ENCODE results near the gene LIPE. TPM values are rescaled to one million over a fixed set of nuclear protein-coding genes. Genes with fewer than 3 reads are reported as not detected.

Gene LIPE
- total RNA-seq, 4 donors from 2014 or later, result 491 to 3,641 (median 1,025) TPM

GRCh38 chr19:42407085-42407815 is 19.9 kb downstream of the LIPE start:
- ATAC-seq (ENCODE audit: low FRiP score) (no peak), DNase-seq (ENCODE audit: low spot score) (no peak)
- TF ChIP-seq CTCF (IDR thresholded peaks at IDR 0.05), result no peak

GRCh38 chr19:42406111-42406510 is 21.1 kb downstream of the LIPE start:
- ATAC-seq (ENCODE audit: low FRiP score) (no peak), DNase-seq (ENCODE audit: low spot score) (no peak)
- TF ChIP-seq CTCF (IDR thresholded peaks at IDR 0.05), result no peak

DNA sequence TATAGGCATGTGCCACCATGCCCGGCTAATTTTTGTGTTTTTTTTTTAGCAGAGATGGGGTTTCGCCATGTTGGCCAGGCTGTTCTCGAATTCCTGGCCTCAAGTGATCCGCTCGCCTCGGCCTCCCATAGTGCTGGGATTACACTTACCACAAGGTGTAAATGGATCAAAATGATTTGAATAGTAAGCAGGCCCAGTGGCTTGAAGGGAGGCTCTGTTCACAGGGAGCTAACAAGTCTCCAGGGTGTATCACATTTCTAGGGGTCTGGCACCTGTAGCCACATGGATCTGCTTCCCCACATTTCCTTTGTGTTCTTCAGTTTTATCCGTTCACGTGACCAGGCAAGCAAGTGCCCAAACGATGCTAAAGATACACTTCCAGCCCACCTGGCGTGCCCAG is 23.6 kb downstream of the LIPE start:
- no peak for ATAC-seq (ENCODE audit: low FRiP score)
- TF ChIP-seq CTCF (IDR thresholded peaks at IDR 0.05), result no peak
- no peak for DNase-seq (ENCODE audit: low spot score)

DNA sequence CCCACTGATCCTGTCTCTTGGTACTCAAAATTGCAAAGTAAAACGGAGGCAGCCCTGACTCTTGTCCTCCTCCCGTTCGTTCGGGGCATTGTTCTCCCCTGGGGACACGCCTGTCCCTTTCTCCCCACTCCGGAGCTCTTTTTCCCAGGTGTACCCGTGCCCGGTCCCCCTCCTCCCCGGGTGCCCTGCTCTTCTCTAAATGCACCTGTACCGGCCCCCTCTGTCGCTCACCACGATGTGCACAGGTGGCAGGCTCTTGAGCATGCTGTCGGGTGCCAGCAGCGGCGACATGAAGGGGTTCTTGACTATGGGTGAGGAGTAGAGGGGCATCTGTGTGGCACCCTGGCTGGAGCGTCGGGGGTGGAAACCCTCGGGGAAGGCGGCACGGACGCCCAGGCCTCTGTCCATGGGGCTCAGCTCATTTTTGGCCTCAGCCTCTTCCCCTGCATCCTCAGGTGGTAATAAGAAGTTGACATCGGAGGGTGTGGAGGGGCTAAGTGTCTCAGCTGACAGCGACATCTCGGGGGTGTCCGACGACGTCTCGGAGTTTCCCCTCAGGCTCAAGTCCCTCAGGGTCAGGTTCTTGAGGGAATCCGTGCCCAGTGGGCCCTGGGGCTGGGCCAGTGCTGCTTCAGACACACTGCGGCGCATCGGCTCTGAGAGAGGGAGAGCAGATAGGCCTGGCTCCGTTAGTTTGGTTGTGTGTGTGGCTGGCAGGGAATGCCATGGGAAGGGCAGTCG is 24.6 kb downstream of the LIPE start:
- ATAC-seq (ENCODE audit: low FRiP score) (no peak), DNase-seq (ENCODE audit: low spot score) (no peak)
- no peak for TF ChIP-seq CTCF (IDR thresholded peaks at IDR 0.05)

DNA sequence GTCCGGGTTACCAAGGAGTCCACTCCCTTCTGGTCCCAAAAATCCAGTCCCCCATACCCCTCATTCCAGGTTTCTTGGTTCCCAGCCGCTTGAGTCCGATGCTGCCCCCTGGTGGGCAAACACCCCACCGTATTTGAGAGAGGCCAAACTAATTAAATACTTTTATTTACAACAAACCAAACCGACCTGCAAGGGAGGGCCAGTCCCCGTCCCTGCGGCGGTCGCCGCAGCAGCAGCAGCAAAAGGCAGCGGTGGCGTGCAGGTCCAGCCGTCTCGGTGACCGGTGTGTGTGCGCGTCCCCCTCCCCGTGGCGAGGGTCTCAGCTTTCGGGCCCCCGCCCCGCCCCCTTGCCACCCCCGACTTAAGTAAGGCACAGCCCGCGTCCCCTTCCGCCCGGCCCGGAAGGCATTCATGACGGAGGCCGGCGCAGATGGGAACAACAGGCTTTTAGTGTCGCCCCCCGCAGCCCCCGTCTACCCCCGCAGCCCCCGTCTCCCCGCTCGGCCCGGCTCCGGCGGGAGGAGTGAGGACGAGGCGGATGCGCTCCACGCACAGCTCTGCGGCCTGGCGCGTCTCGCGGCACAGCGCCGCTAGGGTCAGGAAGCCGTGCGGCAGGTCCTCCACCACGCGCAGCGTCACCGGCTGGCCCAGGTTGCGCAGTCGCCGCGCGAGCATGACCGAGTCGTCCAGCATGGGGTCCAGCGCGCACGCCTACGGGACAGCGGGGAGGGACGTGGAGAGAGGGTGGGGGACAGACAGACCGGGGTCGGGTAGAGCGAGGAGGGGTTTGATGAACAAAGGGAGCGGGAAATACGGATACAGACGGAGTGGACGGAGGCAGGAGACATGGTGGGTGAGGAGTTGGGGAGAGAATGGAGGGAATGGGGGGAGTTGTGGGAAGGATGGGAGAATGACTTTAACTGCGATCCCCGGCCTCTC is 25.6 kb downstream of the LIPE start:
- peak; percentile 95 for DNase-seq (ENCODE audit: low spot score)
- peak; percentile 62 for ATAC-seq (ENCODE audit: low FRiP score)
- TF ChIP-seq CTCF (IDR thresholded peaks at IDR 0.05), result peak in 1 of 3 donors; percentile 49

DNA sequence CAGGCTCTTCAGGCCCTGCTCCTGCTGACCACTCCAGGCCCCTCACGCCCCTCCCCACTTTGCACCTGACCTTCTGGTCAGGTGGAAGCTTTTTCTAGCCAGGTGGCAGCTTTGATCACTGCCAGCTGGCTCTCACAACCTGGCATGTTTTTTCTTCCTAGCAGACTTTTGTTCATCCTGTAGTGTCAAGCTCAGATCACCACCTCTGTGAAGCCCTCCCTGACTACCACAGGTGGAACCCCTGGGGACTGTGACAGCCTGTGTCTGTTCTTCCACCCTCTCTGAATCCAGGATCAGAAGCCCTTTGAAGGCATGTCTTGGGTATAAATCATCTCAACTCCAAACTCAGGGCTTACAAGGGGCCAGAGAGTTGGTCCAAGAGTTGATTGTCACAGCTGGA is 26.8 kb downstream of the LIPE start:
- TF ChIP-seq CTCF (IDR thresholded peaks at IDR 0.05), result no peak
- no peak for DNase-seq (ENCODE audit: low spot score)
- no peak for ATAC-seq (ENCODE audit: low FRiP score)
